ENCODE results near the gene WIPF3.
"Not testable (repeated sequence)": the region's sequence is repeated elsewhere in the genome, so short reads cannot be mapped to it uniquely, and the experiment has no call there.

WIPF3 gene

DNA sequence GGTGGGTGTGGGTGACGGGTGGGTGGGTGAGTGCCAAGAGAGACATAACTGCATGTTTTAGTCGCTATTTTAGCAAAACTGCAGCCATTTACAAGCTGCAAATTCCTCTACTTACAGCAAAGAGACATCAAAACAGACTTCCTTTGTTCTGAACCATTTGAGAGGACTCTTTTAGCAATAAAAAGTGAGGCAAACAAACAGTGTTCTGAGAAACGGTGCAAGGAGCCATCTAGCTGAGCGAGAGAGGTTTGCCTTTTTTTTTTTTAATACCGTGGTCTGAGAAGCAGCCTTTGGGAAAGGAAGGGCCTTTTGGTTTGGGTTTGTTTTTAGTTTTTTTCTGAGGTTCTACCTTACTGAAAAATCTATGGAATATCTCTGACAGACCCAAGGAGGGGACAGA, 120.4 kb downstream of the WIPF3 start:
- in situ Hi-C loops (cut with MboI; ENCODE audit: low pct_unique_long_range_greater_than_20kb, low sequenced_read_pairs), result no loop called here

GRCh38 chr7:29929018-29929807, 122.9 kb downstream of the WIPF3 start:
- no peak for DNase-seq
- in situ Hi-C loops (cut with MboI; ENCODE audit: low pct_unique_long_range_greater_than_20kb, low sequenced_read_pairs), result no loop called here

More for the DNA sequence above, 120.4 kb downstream of the WIPF3 start:
- no peak for DNase-seq

DNA sequence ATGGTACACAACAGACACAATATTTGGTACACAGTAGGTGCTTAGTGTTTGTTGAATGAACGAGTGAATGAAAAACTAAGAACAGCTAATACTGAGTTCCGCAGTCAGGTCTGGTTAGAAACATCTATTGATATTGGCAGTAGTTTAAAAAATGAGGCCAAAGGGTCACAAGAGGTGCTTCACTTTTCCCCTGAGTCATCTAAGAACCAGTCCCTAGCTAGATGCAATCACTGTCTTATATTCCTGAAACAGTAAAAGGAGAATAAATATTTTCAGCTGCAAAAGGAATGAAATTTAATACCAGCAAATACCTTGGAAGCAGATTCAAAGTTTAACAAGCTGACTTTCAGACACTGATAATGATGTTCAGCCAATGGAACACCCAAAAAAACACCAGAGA, 128.8 kb downstream of the WIPF3 start:
- no peak for DNase-seq
- in situ Hi-C loops (cut with MboI; ENCODE audit: low pct_unique_long_range_greater_than_20kb, low sequenced_read_pairs), result no loop called here

DNA sequence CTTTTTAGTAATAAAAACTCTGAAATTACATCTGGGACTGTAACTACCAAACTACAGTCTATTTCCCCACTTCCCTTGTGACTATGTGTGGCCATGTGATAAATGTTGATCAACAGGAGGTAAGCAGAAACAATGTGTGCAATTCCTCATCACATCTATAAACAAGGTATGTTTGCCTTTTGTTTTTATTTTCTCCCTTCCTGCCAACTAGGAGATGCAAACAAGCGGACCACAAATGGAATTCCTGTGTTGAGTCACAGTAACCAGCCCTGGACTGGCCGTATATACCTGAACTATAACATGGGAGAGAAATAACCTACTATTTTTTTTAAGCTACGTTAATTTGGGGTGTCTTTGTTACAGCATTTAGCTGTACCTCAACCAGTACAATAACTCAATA, 130.8 kb downstream of the WIPF3 start:
- no peak for DNase-seq
- in situ Hi-C loops (cut with MboI; ENCODE audit: low pct_unique_long_range_greater_than_20kb, low sequenced_read_pairs), result no loop called here

- no peak for DNase-seq
- in situ Hi-C loops (cut with MboI; ENCODE audit: low pct_unique_long_range_greater_than_20kb, low sequenced_read_pairs), result no loop called here
Measured at GRCh38 chr7:29940199-29940598, 133.9 kb downstream of the WIPF3 start.

- in situ Hi-C loops (cut with MboI; ENCODE audit: low pct_unique_long_range_greater_than_20kb, low sequenced_read_pairs), result no loop called here
- no peak for DNase-seq
Measured at GRCh38 chr7:29945259-29945809, 139.0 kb downstream of the WIPF3 start.

- in situ Hi-C loops (cut with MboI; ENCODE audit: low pct_unique_long_range_greater_than_20kb, low sequenced_read_pairs), result no loop called here
- peak; percentile 58 for DNase-seq
Measured at GRCh38 chr7:29946428-29947186, 140.3 kb downstream of the WIPF3 start.

- no peak for DNase-seq
- in situ Hi-C loops (cut with MboI; ENCODE audit: low pct_unique_long_range_greater_than_20kb, low sequenced_read_pairs), result no loop called here
Measured at GRCh38 chr7:29948587-29948986, 142.3 kb downstream of the WIPF3 start.

- no peak for DNase-seq
- in situ Hi-C loops (cut with MboI; ENCODE audit: low pct_unique_long_range_greater_than_20kb, low sequenced_read_pairs), result no loop called here
Measured at GRCh38 chr7:29950480-29950879, 144.2 kb downstream of the WIPF3 start.

- DNase-seq, result no peak
- in situ Hi-C loops (cut with MboI; ENCODE audit: low pct_unique_long_range_greater_than_20kb, low sequenced_read_pairs), result no loop called here
Measured at GRCh38 chr7:29951206-29951605, 144.9 kb downstream of the WIPF3 start.

DNA sequence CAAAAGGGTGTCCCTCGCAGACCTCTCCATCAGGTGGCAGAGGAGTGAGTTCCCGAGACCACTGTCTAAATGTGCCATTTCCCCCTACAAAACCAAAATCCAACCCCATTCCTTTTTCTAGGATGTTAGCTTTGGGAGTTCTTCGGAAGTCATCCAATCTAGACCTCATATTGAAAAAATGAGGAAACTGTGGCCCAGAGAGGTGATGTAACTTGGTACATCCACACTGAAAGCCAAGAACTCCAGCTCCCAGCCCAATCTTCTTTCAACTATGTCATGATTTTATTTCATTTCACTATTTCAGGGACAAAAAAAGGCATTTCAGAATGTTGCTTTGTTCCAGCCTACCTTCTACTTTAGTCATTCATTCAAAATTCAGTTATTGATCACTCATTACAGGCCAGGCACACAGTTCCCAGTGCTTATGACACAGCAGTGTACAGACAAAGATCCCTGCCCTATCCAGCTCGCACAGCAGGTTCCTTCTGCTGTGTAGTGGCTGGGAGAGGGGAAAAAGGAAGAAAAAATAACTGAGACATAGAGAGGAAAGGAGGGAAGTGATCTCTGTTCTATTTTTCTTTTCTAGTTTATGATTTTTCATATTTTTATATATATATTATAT, 147.5 kb downstream of the WIPF3 start:
- no peak for DNase-seq
- in situ Hi-C loops (cut with MboI; ENCODE audit: low pct_unique_long_range_greater_than_20kb, low sequenced_read_pairs), result no loop called here

- DNase-seq, result no peak
- in situ Hi-C loops (cut with MboI; ENCODE audit: low pct_unique_long_range_greater_than_20kb, low sequenced_read_pairs), result no loop called here
Measured at GRCh38 chr7:29955075-29955792, 148.9 kb downstream of the WIPF3 start.

GRCh38 chr7:29955799-29956486, 149.6 kb downstream of the WIPF3 start:
- in situ Hi-C loops (cut with MboI; ENCODE audit: low pct_unique_long_range_greater_than_20kb, low sequenced_read_pairs), result no loop called here
- peak; percentile 79 for DNase-seq

GRCh38 chr7:29956487-29956836, 150.2 kb downstream of the WIPF3 start:
- DNase-seq, result no peak
- in situ Hi-C loops (cut with MboI; ENCODE audit: low pct_unique_long_range_greater_than_20kb, low sequenced_read_pairs), result no loop called here

GRCh38 chr7:29957521-29958310, 151.4 kb downstream of the WIPF3 start:
- no peak for DNase-seq
- in situ Hi-C loops (cut with MboI; ENCODE audit: low pct_unique_long_range_greater_than_20kb, low sequenced_read_pairs), result no loop called here

DNA sequence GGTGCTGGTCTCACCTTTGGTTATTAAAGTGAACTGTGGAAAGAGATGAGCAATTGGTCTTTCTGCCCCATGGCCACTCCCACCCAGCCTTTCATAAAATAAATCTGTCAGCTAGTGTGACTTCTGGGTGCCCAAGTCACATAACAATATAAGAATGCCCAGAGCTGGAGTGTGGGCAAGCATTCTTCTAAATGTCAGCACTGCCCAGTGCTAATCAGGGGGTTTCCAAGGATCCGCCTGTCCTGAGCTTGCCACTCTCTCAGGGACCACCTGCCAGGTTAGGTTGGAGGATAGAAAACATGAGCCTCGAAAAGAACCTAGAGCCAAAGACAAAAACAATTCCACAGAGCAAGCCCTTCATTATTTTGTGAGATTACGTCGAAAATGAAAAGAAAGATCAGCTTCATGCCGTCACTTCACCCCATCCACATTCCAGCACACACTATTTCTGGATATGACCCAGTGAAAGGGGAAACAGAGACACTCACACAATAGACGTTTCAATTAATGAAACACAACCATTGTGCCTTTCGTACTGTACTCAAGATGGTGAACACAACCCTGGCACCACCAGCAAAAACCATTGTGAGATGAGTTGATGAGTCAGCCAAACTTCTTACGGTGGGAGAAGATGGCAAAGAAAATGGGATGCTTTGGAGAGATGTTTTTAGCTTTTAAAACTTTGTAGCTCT, 152.5 kb downstream of the WIPF3 start:
- DNase-seq, result no peak
- in situ Hi-C loops (cut with MboI; ENCODE audit: low pct_unique_long_range_greater_than_20kb, low sequenced_read_pairs), result no loop called here

GRCh38 chr7:29961611-29962010, 155.3 kb downstream of the WIPF3 start:
- DNase-seq, result not testable (repeated sequence)

DNA sequence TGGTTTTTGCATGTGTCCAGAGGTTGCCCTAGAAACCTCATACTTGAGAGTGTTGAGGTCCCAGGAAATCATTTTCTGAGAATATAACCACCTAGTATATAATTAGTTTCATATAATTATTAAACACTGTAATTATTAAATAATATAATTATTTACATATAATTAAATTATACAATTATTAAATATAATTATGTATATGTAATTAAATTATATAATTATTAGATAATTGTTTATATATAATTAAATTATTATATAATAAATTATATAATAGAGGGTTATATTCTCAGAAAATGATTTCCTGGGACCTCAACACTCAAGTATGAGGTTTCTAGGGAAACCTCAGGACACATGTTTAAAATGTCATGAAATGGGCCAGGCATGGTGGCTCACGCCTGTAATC, 155.7 kb downstream of the WIPF3 start:
- in situ Hi-C loops (cut with MboI; ENCODE audit: low pct_unique_long_range_greater_than_20kb, low sequenced_read_pairs), result no loop called here
- no peak for DNase-seq

More at GRCh38 chr7:29961611-29962010, 155.3 kb downstream of the WIPF3 start:
- in situ Hi-C loops (cut with MboI; ENCODE audit: low pct_unique_long_range_greater_than_20kb, low sequenced_read_pairs), result not testable (repeated sequence)
